Stimulated activated naive CD8-positive, alpha-beta T cell treated with anti-CD3 and anti-CD28 coated beads, Interleukin-15, Interleukin-2, amounts not matched to agents 100 ng/mL and 50 ng/mL, for 24 hours (primary cell): ENCODE data around the gene CLEC3B.

Source experiments
- H3K27ac Mint-ChIP-seq: one replicate; pipeline ENCODE4 v1.8.0; 2021; ENCODE audit warnings: mild to moderate bottlenecking, mixed read lengths
- H3K27me3 Mint-ChIP-seq: one replicate; pipeline ENCODE4 v1.8.0; 2021; ENCODE audit warnings: mixed read lengths
- H3K36me3 Mint-ChIP-seq: one replicate; pipeline ENCODE4 v1.8.0; 2021; ENCODE audit warnings: low read depth, mixed read lengths
- H3K4me1 Mint-ChIP-seq: one replicate; pipeline ENCODE4 v1.8.0; 2021; ENCODE audit warnings: low read depth, mixed read lengths
- H3K4me3 Mint-ChIP-seq: one replicate; pipeline ENCODE4 v1.8.0; 2021; ENCODE audit warnings: mild to moderate bottlenecking, mixed read lengths
- H3K9me3 Mint-ChIP-seq: one replicate; pipeline ENCODE4 v1.8.0; 2021; ENCODE audit warnings: mixed read lengths

CLEC3B gene

DNA sequence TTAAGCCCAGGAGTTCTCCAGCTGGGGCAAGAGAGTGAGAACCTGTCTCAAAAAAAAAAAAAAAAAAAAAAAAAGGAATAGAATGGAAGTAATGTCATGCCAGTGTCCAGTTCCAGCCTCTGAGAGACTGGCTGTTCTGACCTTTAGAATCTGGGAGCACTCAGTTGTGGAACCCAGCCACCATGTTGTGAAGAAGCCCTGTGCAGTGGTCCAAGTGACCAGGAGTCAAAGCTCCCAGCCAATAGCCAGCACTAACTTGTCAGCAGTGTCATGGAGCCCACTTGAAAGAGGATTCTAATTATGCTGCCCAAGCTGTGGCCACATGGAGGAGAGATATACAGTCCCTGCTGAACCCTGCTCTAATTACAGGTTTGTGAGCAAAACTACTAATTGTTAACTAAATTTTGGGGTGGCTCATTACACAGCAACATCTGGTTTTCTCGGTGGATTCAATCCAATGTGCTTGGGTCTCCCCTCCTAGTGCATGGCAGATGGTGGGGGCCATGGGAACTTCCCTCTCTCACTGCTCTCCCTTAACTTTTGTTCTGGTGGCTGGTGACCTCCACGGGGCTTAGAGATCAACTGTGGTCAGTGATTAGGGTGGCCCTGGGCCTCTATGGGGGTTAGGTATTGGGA, 55.5 kb downstream of the CLEC3B start:
- Mint-ChIP-seq H3K36me3 (no peaks in the 10 kb centered on the region), H3K9me3 (no peaks in the 10 kb centered on the region), H3K4me3 (no peak overlapping the region), H3K27me3 (peaks cover 4% of the 10 kb centered on the region), H3K4me1 (no peaks in the 10 kb centered on the region), H3K27ac (no peak overlapping the region)

DNA sequence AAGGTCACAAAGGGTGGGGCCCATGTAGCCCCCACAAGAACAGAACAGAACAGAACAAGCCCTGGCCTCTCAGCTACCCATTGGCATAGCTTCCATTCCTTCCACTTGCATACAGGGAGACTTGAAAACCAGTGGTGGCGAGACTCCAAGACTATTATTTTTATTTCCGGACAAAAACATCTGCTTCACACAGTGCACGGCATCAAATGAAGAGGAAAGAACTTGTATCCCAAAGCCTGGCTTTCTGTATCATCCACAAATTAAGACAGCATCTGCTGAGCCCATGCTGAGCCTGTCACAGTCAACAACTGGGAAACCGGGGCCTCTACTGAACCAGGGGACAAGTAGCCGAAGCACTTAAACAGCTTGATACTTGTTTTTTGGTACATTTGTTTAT, 56.0 kb downstream of the CLEC3B start:
- Mint-ChIP-seq H3K36me3 (no peaks in the 10 kb centered on the region), H3K4me3 (no peak overlapping the region), H3K27me3 (peaks cover 4% of the 10 kb centered on the region), H3K9me3 (no peaks in the 10 kb centered on the region), H3K27ac (no peak overlapping the region), H3K4me1 (no peaks in the 10 kb centered on the region)

DNA sequence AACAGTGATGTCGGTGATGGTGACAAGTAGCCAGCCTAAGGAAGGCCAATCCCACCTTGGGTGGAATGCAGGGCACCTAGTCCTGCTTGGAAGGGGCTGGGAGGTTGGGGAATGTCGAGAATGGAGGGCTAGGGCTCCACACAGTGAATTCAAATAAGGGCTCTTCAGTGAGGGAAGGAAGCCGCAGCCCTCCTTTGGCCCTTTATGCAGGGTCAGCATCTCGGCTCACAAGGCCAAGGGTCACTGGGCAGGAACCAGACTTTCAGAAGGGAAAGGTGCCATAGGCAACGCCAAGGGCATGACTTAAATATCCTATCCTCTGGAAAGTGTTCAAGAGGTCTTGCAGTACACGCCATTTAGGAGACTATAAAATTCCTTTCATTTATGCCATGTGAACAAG, 56.9 kb downstream of the CLEC3B start:
- Mint-ChIP-seq H3K27ac (no peak overlapping the region), H3K9me3 (no peaks in the 10 kb centered on the region), H3K4me1 (no peaks in the 10 kb centered on the region), H3K36me3 (no peaks in the 10 kb centered on the region), H3K4me3 (no peak overlapping the region), H3K27me3 (peaks cover 4% of the 10 kb centered on the region)

DNA sequence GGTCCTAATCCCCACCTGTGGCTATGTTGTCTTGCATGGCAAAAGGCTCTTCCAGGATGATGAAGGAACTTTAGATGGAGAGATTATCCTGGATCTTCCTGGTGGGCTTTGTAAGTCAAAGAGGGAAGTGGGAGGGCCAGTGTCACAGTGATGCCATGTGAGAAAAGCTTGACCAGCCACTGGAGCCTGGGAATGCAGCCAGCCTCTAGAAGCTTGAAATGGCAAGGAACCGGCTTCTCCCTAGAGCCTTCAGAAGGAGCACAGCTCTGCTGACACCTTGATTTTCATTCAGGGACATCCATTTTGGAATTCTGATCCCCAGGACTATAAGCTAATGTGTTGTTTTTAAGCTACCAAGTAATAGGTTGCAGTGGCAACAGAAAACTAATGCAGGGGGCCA, 58.3 kb downstream of the CLEC3B start:
- Mint-ChIP-seq H3K27ac (no peak overlapping the region), H3K4me1 (peaks cover 3% of the 10 kb centered on the region), H3K4me3 (no peak overlapping the region), H3K36me3 (no peaks in the 10 kb centered on the region), H3K27me3 (peaks cover 4% of the 10 kb centered on the region), H3K9me3 (no peaks in the 10 kb centered on the region)

DNA sequence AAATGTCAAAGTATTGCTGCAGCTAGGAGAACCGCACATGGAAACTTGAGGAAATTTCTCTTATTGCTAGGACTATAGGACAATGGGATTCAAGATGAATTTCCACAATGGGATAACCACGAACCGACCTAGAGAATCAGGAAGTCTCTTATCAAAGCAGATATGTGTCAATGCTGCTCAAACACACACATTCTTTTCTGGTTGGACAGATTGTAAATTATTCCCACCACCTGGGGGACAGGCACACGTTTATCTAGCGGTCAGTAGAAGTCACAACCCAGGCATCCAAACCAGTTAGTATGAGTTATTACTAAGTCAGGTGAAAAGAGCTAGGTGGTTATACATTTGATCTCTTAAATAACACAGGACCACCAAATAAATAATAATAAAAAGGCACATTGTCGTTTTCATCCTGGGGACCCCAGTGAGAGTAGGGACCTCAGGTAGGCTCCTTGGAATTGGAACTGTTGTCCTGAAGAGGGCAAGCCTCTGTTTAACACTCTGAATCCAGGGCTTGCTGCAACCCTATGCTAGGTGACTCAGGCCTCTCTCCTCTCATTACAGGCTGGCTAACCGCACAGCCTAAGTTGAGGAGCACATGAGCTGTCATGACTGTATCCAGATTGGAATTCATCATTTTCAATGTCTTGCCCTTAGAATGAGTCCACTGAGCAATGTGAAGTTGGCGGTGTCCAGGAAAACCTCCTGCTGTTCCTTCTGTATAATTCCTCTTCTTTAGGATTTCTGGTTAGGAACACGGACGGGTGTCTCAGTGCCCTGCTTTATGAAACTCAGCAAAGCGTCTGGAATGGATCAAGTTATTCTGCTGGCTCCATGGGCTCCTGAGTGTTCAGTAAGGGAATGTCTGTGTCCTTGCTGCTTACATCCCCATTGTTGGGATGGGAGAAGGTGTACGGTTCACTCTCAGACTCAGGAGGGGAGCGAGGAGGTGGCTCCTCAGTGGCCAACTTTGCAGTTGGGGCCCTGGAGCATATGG, 59.0 kb downstream of the CLEC3B start:
- Mint-ChIP-seq H3K27me3 (peaks cover 4% of the 10 kb centered on the region), H3K36me3 (no peaks in the 10 kb centered on the region), H3K27ac (no peak overlapping the region), H3K4me1 (peaks cover 3% of the 10 kb centered on the region), H3K9me3 (no peaks in the 10 kb centered on the region), H3K4me3 (no peak overlapping the region)
